A549 (cell line): ENCODE data around the gene LBP. TPM values are rescaled to one million over a fixed set of nuclear protein-coding genes. Genes with fewer than 3 reads are reported as not detected.

Experiments used
- ATAC-seq, 2 experiments: fragments of 200-7000 bp in 1 of 2; fragments of >200 bp in 1 of 2; cut with Nextera tagmentation in 1 of 2; cut with Tn5 transposase in 1 of 2; 3 replicates each; pipeline versions ENCODE4 v1.8.0 to v1.9.1; 2018 to 2020; ENCODE audit warnings: mild to moderate bottlenecking in 1 of 2, moderate library complexity in 1 of 2
- CTCF ChIA-PET: fragments of 300-600 bp; sonication (Branson Sonifier 250); formaldehyde crosslinking; extraction: SDS; loops from one replicate; lab custom pipeline; 2021; ENCODE audit warnings: antibody characterized with exemption, inconsistent platforms; lab: Yijun Ruan, JAX
- POLR2A ChIA-PET: fragments of 350-600 bp; formaldehyde crosslinking; extraction: SDS; loops from one replicate; lab custom pipeline; 2021; ENCODE audit warnings: antibody characterized with exemption, inconsistent platforms; lab: Yijun Ruan, JAX
- DNase-seq, 2 experiments: peaks; one replicate each; pipeline versions ENCODE4 v3.0.0 to v3.0.0-alpha.2; 2011 to 2016; ENCODE audit warnings: low read depth in 1 of 2, low spot score in 1 of 2
- FAIRE-seq: peaks from 2 replicates; lab custom pipeline; 2011; peaks lifted over from hg19 to GRCh38; lab: Jason Lieb, UNC
- H3K27ac ChIP-seq, 2 experiments: fragments of >200 bp; sonication (Bioruptor Twin); formaldehyde crosslinking; 3 replicates each; pipeline ENCODE4 v1.5.1; 2016 to 2017
- H3K4me1 ChIP-seq: fragments of >200 bp; sonication (Bioruptor Twin); formaldehyde crosslinking; 3 replicates; pipeline ENCODE4 v1.6.1; 2016
- H3K4me2 ChIP-seq: fragments of >200 bp; sonication (Bioruptor Twin); formaldehyde crosslinking; 3 replicates; pipeline ENCODE4 v1.6.1; 2016
- H3K4me3 ChIP-seq: fragments of >200 bp; sonication (Bioruptor Twin); formaldehyde crosslinking; 3 replicates; pipeline ENCODE4 v1.5.1; 2016
- H3K9me3 ChIP-seq: fragments of >200 bp; sonication (Bioruptor Twin); formaldehyde crosslinking; 3 replicates; pipeline ENCODE4 v1.6.1; 2016
- BHLHE40 ChIP-seq: IDR thresholded peaks from 2 replicates; pipeline ENCODE4 v1.6.1; 2012; ENCODE audit warnings: low read depth, low read length, inconsistent platforms
- CBX2 ChIP-seq: fragments of 200-600 bp; sonication (generic); IDR thresholded peaks from 2 replicates; pipeline ENCODE4 v1.6.1; 2016; ENCODE audit warnings: low read depth, mild to moderate bottlenecking, borderline replicate concordance
- CEBPB ChIP-seq, 2 experiments: fragments of >200 bp in 1 of 2; sonication (Bioruptor Twin) in 1 of 2; formaldehyde crosslinking in 1 of 2; IDR thresholded peaks; 2 replicates each; pipeline ENCODE4 v1.6.1; 2012 to 2016
- CHD4 ChIP-seq: fragments of 200-600 bp; sonication (generic); IDR thresholded peaks from 2 replicates; pipeline ENCODE4 v1.6.1; 2016; ENCODE audit warnings: antibody characterized with exemption, mild to moderate bottlenecking, borderline replicate concordance
- ELK1 ChIP-seq: fragments of 150-350 bp; IDR thresholded peaks from 2 replicates; pipeline ENCODE4 v1.6.1; 2014; ENCODE audit warnings: low read depth, mild to moderate bottlenecking, low read length
- EP300 ChIP-seq, 2 experiments: fragments of >200 bp; sonication (Bioruptor Twin); formaldehyde crosslinking; IDR thresholded peaks; 2 replicates in 1 of 2; 3 replicates in 1 of 2; pipeline ENCODE4 v1.6.1; 2016 to 2017
- ESRRA ChIP-seq: fragments of 150-350 bp; IDR thresholded peaks from 2 replicates; pipeline ENCODE4 v1.6.1; 2014; ENCODE audit warnings: mild to moderate bottlenecking, low read length, borderline replicate concordance
- HDAC2 ChIP-seq: fragments of 200-600 bp; sonication (generic); IDR thresholded peaks from 2 replicates; pipeline ENCODE4 v1.6.1; 2016
- HES2 ChIP-seq: fragments of >200 bp; sonication (Bioruptor Twin); formaldehyde crosslinking; IDR thresholded peaks from 2 replicates; pipeline ENCODE4 v1.6.1; 2016
- HOXB13 ChIP-seq: fragments of 250-450 bp; sonication (Bioruptor Pico); IDR thresholded peaks from 2 replicates; pipeline ENCODE4 v1.5.0; 2020; ENCODE audit warnings: low read depth, mild to moderate bottlenecking, moderate library complexity
- JUNB ChIP-seq: fragments of >200 bp; sonication (Bioruptor Twin); formaldehyde crosslinking; IDR thresholded peaks from 2 replicates; pipeline ENCODE4 v1.6.1; 2016
- KDM1A ChIP-seq: fragments of 200-600 bp; sonication (generic); IDR thresholded peaks from 2 replicates; pipeline ENCODE4 v1.6.1; 2016; ENCODE audit warnings: low read depth, mild to moderate bottlenecking
- MAFK ChIP-seq: fragments of 450-650 bp; IDR thresholded peaks from 2 replicates; pipeline ENCODE4 v1.6.1; 2014; ENCODE audit not compliant: partially characterized antibody
- MAZ ChIP-seq: fragments of 150-350 bp; IDR thresholded peaks from 2 replicates; pipeline ENCODE4 v1.6.1; 2014; ENCODE audit warnings: antibody characterized with exemption, low read depth, low read length, borderline replicate concordance
- NFE2L2 ChIP-seq: fragments of 150-350 bp; conservative IDR thresholded peaks from 2 replicates; pipeline ENCODE4 v1.6.1; 2014; ENCODE audit warnings: low read length
- NR3C1 ChIP-seq: fragments of >200 bp; sonication (Bioruptor Twin); formaldehyde crosslinking; IDR thresholded peaks from 3 replicates; pipeline ENCODE4 v1.6.1; 2017
- PHF8 ChIP-seq: fragments of 200-600 bp; sonication (generic); IDR thresholded peaks from 2 replicates; pipeline ENCODE4 v1.6.1; 2016; ENCODE audit warnings: low read depth, mild to moderate bottlenecking, antibody characterized with exemption, moderate library complexity, borderline replicate concordance
- POLR2AphosphoS2 ChIP-seq: conservative IDR thresholded peaks from 2 replicates; pipeline ENCODE4 v1.6.1; 2012; ENCODE audit warnings: low read length, improper control_type of control experiment, inconsistent platforms
- RCOR1 ChIP-seq: fragments of 150-350 bp; IDR thresholded peaks from 2 replicates; pipeline ENCODE4 v1.6.1; 2014; ENCODE audit warnings: antibody characterized with exemption, low read length, low read depth
- REST ChIP-seq: fragments of 200-600 bp; sonication (generic); IDR thresholded peaks from 2 replicates; pipeline ENCODE4 v1.6.1; 2016; ENCODE audit warnings: antibody characterized with exemption, mild to moderate bottlenecking, moderate library complexity
- RFX5 ChIP-seq: fragments of 450-650 bp; IDR thresholded peaks from 2 replicates; pipeline ENCODE4 v1.7.1; 2014; ENCODE audit warnings: antibody characterized with exemption, mild to moderate bottlenecking, moderate library complexity
- SMC3 ChIP-seq: fragments of >200 bp; sonication (Bioruptor Twin); formaldehyde crosslinking; IDR thresholded peaks from 3 replicates; pipeline ENCODE4 v1.6.1; 2018; ENCODE audit warnings: inconsistent platforms
- ZFP36 ChIP-seq: fragments of 450-650 bp; IDR thresholded peaks from 2 replicates; pipeline ENCODE4 v1.6.1; 2014; ENCODE audit warnings: borderline replicate concordance; ENCODE audit not compliant: partially characterized antibody
- ZNF302 ChIP-seq: fragments of 250-450 bp; sonication (Bioruptor Pico); IDR thresholded peaks from 2 replicates; pipeline ENCODE4 v1.9.0; 2021; ENCODE audit warnings: inconsistent platforms, mild to moderate bottlenecking, moderate library complexity
- WGBS: methylation state at CpG from one replicate; pipeline ENCODE4 v1.1.6; 2017; ENCODE audit errors: missing lambda C conversion rate; 5-methylcytosine and 5-hydroxymethylcytosine counted together
- polyA plus RNA-seq, 4 experiments: library from polyadenylated mRNA; depleted of rRNA in 3 of 4; stranded (reverse); fragments of >200 nt; fragmentation: RNase III in 1 of 4; extraction: RNeasy Plus Mini Kit Qiagen cat#74134 plus additional on column Dnase treatment in 1 of 4; gene quantifications; 2 replicates in 3 of 4; 3 replicates in 1 of 4; pipeline ENCODE4 v1.2.3, GENCODE V29; 2011 to 2017
- TF ChIP-seq, protein P1 (sequence below): fragments of 450-650 bp; IDR thresholded peaks from 2 replicates; pipeline ENCODE4 v1.6.1; 2014; ENCODE audit warnings: antibody characterized with exemption
- TF ChIP-seq, protein P2 (sequence below): IDR thresholded peaks from 2 replicates; pipeline ENCODE4 v1.6.1; 2012; ENCODE audit warnings: low read depth, borderline replicate concordance
- TF ChIP-seq, protein P3 (sequence below): fragments of 250-450 bp; sonication (Bioruptor Pico); IDR thresholded peaks from 2 replicates; pipeline ENCODE4 v1.5.0; 2020; ENCODE audit warnings: low read depth, mild to moderate bottlenecking, moderate library complexity

Gene LBP
- polyA plus RNA-seq, 2 of the 4 experiments (the other 2 are of a cell fraction), result 1.3 to 2.2 TPM

GRCh38 chr20:38402816-38403215 is 56.5 kb downstream of the LBP start:
- DNase-seq, result no peak
- POLR2A ChIA-PET, result no interaction called here
- no peak for FAIRE-seq
- no peak overlapping the region for H3K27ac ChIP-seq
- 72% methylated on average over 8 of the region's 8 CpGs for WGBS
- CTCF ChIA-PET, result interaction anchor here (0.9 to 2.9 kb wide), 4 partner anchors 8 to 43 kb away, joined by 3 to 6 read pairs (median 4); no protein-coding TSS in a partner anchor
- H3K4me1 ChIP-seq, result no peaks in the 10 kb centered on the region; the same call in 2 of the 3 replicates
- ATAC-seq, result no peak; a peak in 1 of 6 replicates
- H3K4me3 ChIP-seq, result no peak overlapping the region
- TF ChIP-seq EP300 (IDR thresholded peaks at IDR 0.05) (no peak), CEBPB (IDR thresholded peaks at IDR 0.05) (no peak), NR3C1 (no peak), JUNB (no peak), NFE2L2 (no peak)
- TF ChIP-seq, protein P1, sequence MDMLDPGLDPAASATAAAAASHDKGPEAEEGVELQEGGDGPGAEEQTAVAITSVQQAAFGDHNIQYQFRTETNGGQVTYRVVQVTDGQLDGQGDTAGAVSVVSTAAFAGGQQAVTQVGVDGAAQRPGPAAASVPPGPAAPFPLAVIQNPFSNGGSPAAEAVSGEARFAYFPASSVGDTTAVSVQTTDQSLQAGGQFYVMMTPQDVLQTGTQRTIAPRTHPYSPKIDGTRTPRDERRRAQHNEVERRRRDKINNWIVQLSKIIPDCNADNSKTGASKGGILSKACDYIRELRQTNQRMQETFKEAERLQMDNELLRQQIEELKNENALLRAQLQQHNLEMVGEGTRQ, result no peak
- TF ChIP-seq, all 56 proteins: peak for 0
- H3K4me2 ChIP-seq, result no peak overlapping the region
- H3K9me3 ChIP-seq, result 0 out of 3 replicates have a peak, but pooled peaks cover 3% of the 10 kb centered on the region

GRCh38 chr20:38404016-38404415 is 57.7 kb downstream of the LBP start:
- H3K27ac ChIP-seq, result no peak overlapping the region
- ChIA-PET CTCF (interaction anchor here (1.6 to 2.9 kb wide), 2 partner anchors 9 to 42 kb away, joined by 4 to 6 read pairs; no protein-coding TSS in a partner anchor), POLR2A (no interaction called here)
- no peak for ATAC-seq
- H3K4me2 ChIP-seq, result no peak overlapping the region
- FAIRE-seq, result no peak
- peaks cover 5% of the 10 kb centered on the region; the same call in 2 of the 3 replicates for H3K4me1 ChIP-seq
- 0 out of 3 replicates have a peak, but pooled peaks cover 3% of the 10 kb centered on the region for H3K9me3 ChIP-seq
- TF ChIP-seq CBX2, result no peak
- TF ChIP-seq ELK1, result no peak
- no peak for TF ChIP-seq BHLHE40
- TF ChIP-seq ZFP36, result no peak
- no peak for TF ChIP-seq MAZ
- TF ChIP-seq NR3C1, result no peak
- no peak for TF ChIP-seq CEBPB (IDR thresholded peaks at IDR 0.05)
- no peak for TF ChIP-seq HES2
- TF ChIP-seq ESRRA, result no peak
- TF ChIP-seq, protein P2, sequence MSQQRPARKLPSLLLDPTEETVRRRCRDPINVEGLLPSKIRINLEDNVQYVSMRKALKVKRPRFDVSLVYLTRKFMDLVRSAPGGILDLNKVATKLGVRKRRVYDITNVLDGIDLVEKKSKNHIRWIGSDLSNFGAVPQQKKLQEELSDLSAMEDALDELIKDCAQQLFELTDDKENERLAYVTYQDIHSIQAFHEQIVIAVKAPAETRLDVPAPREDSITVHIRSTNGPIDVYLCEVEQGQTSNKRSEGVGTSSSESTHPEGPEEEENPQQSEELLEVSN, result no peak
- no peak for TF ChIP-seq NFE2L2
- no peak for TF ChIP-seq RFX5
- TF ChIP-seq ZNF302 (CRISPR knock-in tag), result no peak
- no peak for TF ChIP-seq SMC3
- TF ChIP-seq HOXB13 (CRISPR knock-in tag), result no peak
- TF ChIP-seq RCOR1, result no peak
- H3K4me3 ChIP-seq, result no peak overlapping the region
- no peak for DNase-seq

DNA sequence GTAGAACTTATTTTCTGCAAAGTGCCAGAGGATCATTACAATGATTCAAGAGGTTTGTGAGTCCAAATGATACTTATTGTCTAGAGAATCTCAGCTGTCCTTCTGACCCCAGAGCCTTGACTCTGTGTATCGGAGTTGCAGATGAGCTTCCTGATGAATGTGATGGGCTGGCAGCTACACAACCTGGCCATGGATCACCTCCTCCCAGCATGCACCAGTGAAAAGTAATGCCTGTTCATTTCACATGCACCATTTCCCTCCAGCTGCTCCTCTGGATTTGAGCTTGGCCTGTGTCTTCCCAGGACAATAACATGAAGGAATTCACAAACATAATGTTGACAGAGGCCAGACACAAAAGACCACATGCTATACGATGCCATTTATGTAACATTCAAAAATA is 58.9 kb downstream of the LBP start:
- ChIA-PET POLR2A (no interaction called here), CTCF (interaction anchor here (0.5 to 1.8 kb wide), 5 partner anchors 9 to 841 kb away, joined by 3 to 10 read pairs (median 3); partner anchors contain the start of gene RALGAPB)
- FAIRE-seq (no peak), DNase-seq (no peak), ATAC-seq (no peak)
- 0 out of 3 replicates have a peak, but pooled peaks cover 3% of the 10 kb centered on the region for H3K9me3 ChIP-seq
- 83% methylated on average over 2 of the region's 2 CpGs for WGBS
- no peak overlapping the region for H3K4me3 ChIP-seq
- no peak overlapping the region for H3K27ac ChIP-seq
- peaks cover 5% of the 10 kb centered on the region; the same call in 2 of the 3 replicates for H3K4me1 ChIP-seq
- no peak overlapping the region for H3K4me2 ChIP-seq
- TF ChIP-seq, protein P3, sequence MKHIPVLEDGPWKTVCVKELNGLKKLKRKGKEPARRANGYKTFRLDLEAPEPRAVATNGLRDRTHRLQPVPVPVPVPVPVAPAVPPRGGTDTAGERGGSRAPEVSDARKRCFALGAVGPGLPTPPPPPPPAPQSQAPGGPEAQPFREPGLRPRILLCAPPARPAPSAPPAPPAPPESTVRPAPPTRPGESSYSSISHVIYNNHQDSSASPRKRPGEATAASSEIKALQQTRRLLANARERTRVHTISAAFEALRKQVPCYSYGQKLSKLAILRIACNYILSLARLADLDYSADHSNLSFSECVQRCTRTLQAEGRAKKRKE, result no peak
- TF ChIP-seq NR3C1 (no peak), MAFK (no peak), PHF8 (no peak), BHLHE40 (no peak), ESRRA (no peak), HDAC2 (no peak), HES2 (no peak), KDM1A (no peak), CHD4 (no peak), REST (no peak), POLR2AphosphoS2 (no peak)
